HEK293T (cell line): Measurements from ENCODE around the gene NMT2.
A peak's percentile ranks its signal among the peaks of the same experiment; 100 is the strongest.

Experiments
- CTCF ChIA-PET: fragments of 350-600 bp; formaldehyde crosslinking; extraction: SDS; loops from one replicate; lab custom pipeline; 2021; ENCODE audit warnings: antibody characterized with exemption, inconsistent platforms; lab: Yijun Ruan, JAX
- POLR2A ChIA-PET: fragments of 350-600 bp; formaldehyde crosslinking; extraction: SDS; loops from one replicate; lab custom pipeline; 2020; ENCODE audit warnings: antibody characterized with exemption, inconsistent platforms; lab: Yijun Ruan, JAX
- DNase-seq: peaks from one replicate; pipeline ENCODE4 v3.0.0; 2012; ENCODE audit warnings: mixed read lengths; ENCODE audit errors: extremely low spot score
- ARNT ChIP-seq: fragments of 450-650 bp; IDR thresholded peaks from 2 replicates; pipeline ENCODE4 v1.6.1; 2017; ENCODE audit warnings: mild to moderate bottlenecking
- BHLHE40 ChIP-seq: fragments of 450-650 bp; IDR thresholded peaks from 2 replicates; pipeline ENCODE4 v1.6.1; 2016; ENCODE audit warnings: mild to moderate bottlenecking, moderate library complexity, borderline replicate concordance
- CTBP1 ChIP-seq: fragments of 450-650 bp; IDR thresholded peaks from 2 replicates; pipeline ENCODE4 v1.6.1; 2016; ENCODE audit warnings: borderline replicate concordance
- ELF4 ChIP-seq: fragments of 450-650 bp; IDR thresholded peaks from 2 replicates; pipeline ENCODE4 v1.6.1; 2017; ENCODE audit warnings: antibody characterized with exemption
- FOXA1 ChIP-seq: fragments of 450-650 bp; IDR thresholded peaks from 2 replicates; pipeline ENCODE4 v1.6.1; 2016; ENCODE audit warnings: mild to moderate bottlenecking
- FOXK2 ChIP-seq: fragments of 450-650 bp; IDR thresholded peaks from 2 replicates; pipeline ENCODE4 v1.6.1; 2016; ENCODE audit warnings: mild to moderate bottlenecking
- FOXM1 ChIP-seq: fragments of 450-650 bp; IDR thresholded peaks from 2 replicates; pipeline ENCODE4 v1.6.1; 2017; ENCODE audit warnings: mild to moderate bottlenecking, borderline replicate concordance
- HDGF ChIP-seq: fragments of 450-650 bp; IDR thresholded peaks from 2 replicates; pipeline ENCODE4 v1.6.1; 2017; ENCODE audit warnings: antibody characterized with exemption, borderline replicate concordance
- L3MBTL2 ChIP-seq: fragments of 450-650 bp; conservative IDR thresholded peaks from 2 replicates; pipeline ENCODE4 v1.6.1; 2016; ENCODE audit warnings: mild to moderate bottlenecking
- LEF1 ChIP-seq: fragments of 450-650 bp; IDR thresholded peaks from 2 replicates; pipeline ENCODE4 v1.6.1; 2017; ENCODE audit warnings: mild to moderate bottlenecking, borderline replicate concordance
- NFRKB ChIP-seq: fragments of 450-650 bp; IDR thresholded peaks from 2 replicates; pipeline ENCODE4 v1.6.1; 2016; ENCODE audit warnings: mild to moderate bottlenecking, moderate library complexity
- SP1 ChIP-seq: fragments of 450-650 bp; IDR thresholded peaks from 2 replicates; pipeline ENCODE4 v1.6.1; 2017
- SUZ12 ChIP-seq: fragments of 450-650 bp; IDR thresholded peaks from 2 replicates; pipeline ENCODE4 v1.6.1; 2016; ENCODE audit warnings: mild to moderate bottlenecking
- TARDBP ChIP-seq: fragments of 450-650 bp; IDR thresholded peaks from 2 replicates; pipeline ENCODE4 v1.6.1; 2016
- ZNF384 ChIP-seq: fragments of 450-650 bp; IDR thresholded peaks from 2 replicates; pipeline ENCODE4 v1.6.1; 2016
- TF ChIP-seq, protein P1 (sequence below): fragments of 450-650 bp; IDR thresholded peaks from 2 replicates; pipeline ENCODE4 v1.6.1; 2016

The NMT2 gene

DNA sequence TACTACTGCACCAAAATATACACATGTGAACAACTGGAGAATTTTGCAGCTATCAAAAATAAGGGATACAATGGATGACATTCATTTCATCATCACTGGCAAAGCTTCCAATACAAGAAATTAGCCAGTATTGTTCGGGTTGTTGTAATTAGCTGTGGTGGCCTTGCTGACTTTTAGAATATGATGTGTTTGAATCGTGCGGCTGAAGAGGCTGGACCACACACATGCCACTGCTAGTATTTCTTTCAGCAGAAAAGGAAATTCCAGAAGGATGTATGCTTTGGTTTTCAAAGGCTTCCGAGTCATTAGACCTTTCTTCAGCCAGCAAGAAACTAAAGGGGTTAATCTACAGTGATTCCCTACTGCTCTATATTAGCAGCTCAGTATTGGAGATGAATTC lies 54.7 kb downstream of the NMT2 start:
- POLR2A ChIA-PET: no interaction called here
- DNase-seq: no peak
- CTCF ChIA-PET: no interaction called here
- no peak for TF ChIP-seq HDGF
- TF ChIP-seq CTBP1: no peak
- TF ChIP-seq ZNF384: no peak
- TF ChIP-seq BHLHE40: no peak
- TF ChIP-seq LEF1: no peak
- no peak for TF ChIP-seq L3MBTL2
- no peak for TF ChIP-seq SP1
- TF ChIP-seq ELF4: no peak
- TF ChIP-seq FOXA1: no peak
- TF ChIP-seq NFRKB: no peak
- TF ChIP-seq FOXK2: no peak

DNA sequence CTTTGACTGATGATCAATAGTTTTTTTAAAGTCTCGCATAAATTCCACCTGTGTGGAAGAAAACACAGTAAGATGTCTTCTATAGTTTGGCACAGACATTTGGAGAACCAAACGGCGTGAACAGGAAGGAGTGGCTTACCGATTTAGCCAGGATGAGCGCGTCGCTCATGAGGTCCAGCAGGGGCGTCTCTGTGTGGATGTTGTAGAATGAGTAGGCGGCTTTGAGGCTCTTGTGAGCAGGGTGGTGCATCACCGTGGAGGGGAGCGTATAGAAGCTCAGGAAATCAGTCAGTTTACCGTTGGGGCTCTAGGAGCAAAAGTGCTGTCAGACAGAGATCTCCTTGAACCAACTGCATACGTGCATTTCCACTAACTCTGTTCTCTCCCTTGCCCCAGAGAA lies 55.8 kb downstream of the NMT2 start:
- ChIA-PET CTCF (interaction anchor here (0.6 kb wide), 1 partner anchor 141 kb away, joined by 3 read pairs; no protein-coding TSS in a partner anchor), POLR2A (no interaction called here)
- TF ChIP-seq TARDBP: no peak
- no peak for TF ChIP-seq SUZ12
- no peak for TF ChIP-seq HDGF
- TF ChIP-seq BHLHE40: no peak
- TF ChIP-seq ARNT: no peak
- no peak for TF ChIP-seq FOXM1
- TF ChIP-seq, protein P1, sequence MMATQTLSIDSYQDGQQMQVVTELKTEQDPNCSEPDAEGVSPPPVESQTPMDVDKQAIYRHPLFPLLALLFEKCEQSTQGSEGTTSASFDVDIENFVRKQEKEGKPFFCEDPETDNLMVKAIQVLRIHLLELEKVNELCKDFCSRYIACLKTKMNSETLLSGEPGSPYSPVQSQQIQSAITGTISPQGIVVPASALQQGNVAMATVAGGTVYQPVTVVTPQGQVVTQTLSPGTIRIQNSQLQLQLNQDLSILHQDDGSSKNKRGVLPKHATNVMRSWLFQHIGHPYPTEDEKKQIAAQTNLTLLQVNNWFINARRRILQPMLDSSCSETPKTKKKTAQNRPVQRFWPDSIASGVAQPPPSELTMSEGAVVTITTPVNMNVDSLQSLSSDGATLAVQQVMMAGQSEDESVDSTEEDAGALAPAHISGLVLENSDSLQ: no peak
- TF ChIP-seq SP1: no peak
- no peak for TF ChIP-seq FOXK2
- TF ChIP-seq ELF4: no peak
- no peak for TF ChIP-seq L3MBTL2
- no peak for TF ChIP-seq FOXA1
- no peak for TF ChIP-seq ZNF384
- TF ChIP-seq CTBP1: no peak
- no peak for TF ChIP-seq NFRKB
- no peak for TF ChIP-seq LEF1
- no peak for DNase-seq

DNA sequence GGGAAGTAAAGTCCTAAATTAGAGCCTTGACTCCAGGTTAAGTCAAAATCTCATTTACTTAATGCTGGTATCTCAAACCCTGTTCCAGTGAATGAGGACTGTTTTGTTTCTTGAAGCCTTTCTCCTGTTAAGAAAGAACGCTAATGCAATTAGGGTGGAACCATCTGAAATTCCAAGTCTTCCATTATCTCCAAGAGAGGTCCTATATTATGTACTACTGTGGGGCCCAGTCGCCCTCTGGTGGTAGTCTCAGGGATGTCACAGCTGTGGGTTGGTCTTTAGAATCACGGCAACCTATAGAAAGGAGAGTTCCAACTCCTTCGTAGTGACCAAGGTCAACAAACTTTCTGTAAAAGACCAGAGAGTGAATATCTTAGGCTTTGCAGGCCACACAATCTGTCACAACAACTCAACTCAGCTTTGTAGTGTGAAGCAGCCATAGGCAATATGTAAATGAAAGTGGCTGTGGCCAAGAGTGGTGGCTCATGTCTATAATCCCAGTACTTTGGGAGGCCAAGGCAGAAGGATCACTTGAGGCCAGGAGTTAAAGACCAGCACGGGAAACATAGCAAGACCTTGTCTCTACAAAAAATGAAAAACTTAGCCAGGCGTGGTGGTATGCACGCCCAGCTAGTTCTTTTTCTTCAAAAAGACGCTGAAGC lies 62.0 kb downstream of the NMT2 start:
- DNase-seq: peak; percentile 75
- TF ChIP-seq L3MBTL2 (no peak), CTBP1 (no peak), ARNT (peak; percentile 34; the same call in 1 of the 2 replicates), ELF4 (no peak), TARDBP (no peak), SP1 (no peak), LEF1 (no peak), SUZ12 (no peak)
- ChIA-PET CTCF (interaction anchor here (0.5 to 1.3 kb wide), 3 partner anchors 21 to 238 kb away, joined by 3 read pairs; no protein-coding TSS in a partner anchor), POLR2A (interaction anchor here (0.8 to 2.3 kb wide), 3 partner anchors 147 to 269 kb away, joined by 3 to 7 read pairs (median 3); partner anchors contain the start of genes CDNF, HSPA14, MEIG1 and MSANTD7)

DNA sequence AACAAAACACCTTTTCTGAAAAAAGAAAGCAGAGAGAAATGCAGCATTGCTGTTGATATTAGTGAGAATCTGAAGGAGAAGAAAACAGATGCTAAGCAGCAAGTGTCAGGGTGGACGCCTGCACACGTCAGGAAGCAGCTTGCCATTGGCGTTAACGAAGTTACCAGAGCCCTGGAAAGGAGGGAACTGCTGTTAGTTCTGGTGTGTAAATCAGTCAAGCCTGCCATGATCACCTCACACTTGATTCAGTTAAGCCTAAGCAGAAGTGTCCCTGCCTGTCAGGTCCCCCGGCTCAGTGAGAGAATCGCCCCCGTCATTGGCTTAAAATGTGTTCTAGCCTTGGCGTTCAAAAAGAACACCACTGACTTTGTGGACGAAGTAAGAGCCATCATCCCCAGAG lies 65.0 kb downstream of the NMT2 start:
- POLR2A ChIA-PET: interaction anchor here (1.1 kb wide), 1 partner anchor 225 kb away, joined by 3 read pairs; no protein-coding TSS in a partner anchor
- CTCF ChIA-PET: no interaction called here
- TF ChIP-seq, protein P1: no peak
- no peak for DNase-seq

DNA sequence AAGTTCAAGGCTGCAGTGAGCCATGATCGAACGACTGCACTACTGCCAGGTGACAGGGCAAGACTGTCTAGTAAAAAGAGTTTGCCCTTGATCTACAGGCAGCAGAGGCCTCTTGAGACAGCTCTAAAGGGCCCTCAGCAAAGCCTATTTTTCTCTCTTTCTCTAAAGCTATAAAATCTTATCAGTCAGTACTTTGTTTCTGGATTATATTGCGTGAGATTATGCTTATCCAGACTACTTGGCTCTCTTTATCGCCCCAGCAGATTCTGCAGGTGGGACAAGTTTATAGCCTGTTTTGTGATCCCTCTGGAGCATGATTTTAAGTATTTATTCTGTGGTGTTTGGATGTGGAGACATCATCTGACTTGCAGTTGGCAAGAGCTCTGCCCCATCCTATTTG lies 68.6 kb downstream of the NMT2 start:
- CTCF ChIA-PET: no interaction called here

More for the DNA sequence above, 68.6 kb downstream of the NMT2 start:
- POLR2A ChIA-PET: interaction anchor here (1.6 to 1.8 kb wide), 2 partner anchors 140 to 146 kb away, joined by 7 to 9 read pairs; partner anchors contain the start of genes DCLRE1C and MEIG1
- TF ChIP-seq SP1 (no peak), FOXM1 (no peak), TARDBP (no peak), ZNF384 (no peak), ARNT (no peak), FOXK2 (no peak), CTBP1 (no peak), LEF1 (no peak), BHLHE40 (no peak), HDGF (no peak), NFRKB (no peak), L3MBTL2 (no peak), SUZ12 (no peak), ELF4 (no peak), FOXA1 (no peak)
- TF ChIP-seq, protein P1: no peak
- no peak for DNase-seq
